G401 (cell line): Measurements from ENCODE around the gene KLHDC7B. TPM values are rescaled to one million over a fixed set of nuclear protein-coding genes. Genes with fewer than 3 reads are reported as not detected.

Experiments
- total RNA-seq: library from RNA; depleted of rRNA; stranded (reverse); fragments of >200 nt; shearing (Covaris generic); gene quantifications from 2 replicates; pipeline ENCODE4 v1.2.3, GENCODE V29; 2014; rRNA removed

Gene KLHDC7B
- total RNA-seq, 1 experiment from 2014 or later: not detected

Other genes starting within 250 kb of the KLHDC7B start
- gene PLXNB2, start 238.3 kb upstream of the KLHDC7B start, total RNA-seq: 93.4 and 100 TPM in 2 replicates
- 0.37 and 1.0 TPM in 2 replicates for gene DENND6B, start 218.9 kb upstream of the KLHDC7B start, total RNA-seq
- 76.9 and 77.8 TPM in 2 replicates for gene PPP6R2, start 202.6 kb upstream of the KLHDC7B start, total RNA-seq
- gene SBF1, start 70.9 kb upstream of the KLHDC7B start, total RNA-seq: 61.5 and 86.1 TPM in 2 replicates
- gene ADM2, start 64.4 kb upstream of the KLHDC7B start, total RNA-seq: not detected in 2 replicates
- 1.9 TPM in 1 of 2 replicates, not detected in the other for gene MIOX, start 59.0 kb upstream of the KLHDC7B start, total RNA-seq
- 40.6 and 45.7 TPM in 2 replicates for gene LMF2, start 38.2 kb upstream of the KLHDC7B start, total RNA-seq
- 80.3 and 81.2 TPM in 2 replicates for gene NCAPH2, start 37.7 kb upstream of the KLHDC7B start, total RNA-seq
- 4.9 and 6.8 TPM in 2 replicates for gene SCO2, start 20.3 kb upstream of the KLHDC7B start, total RNA-seq
- 3.1 and 4.4 TPM in 2 replicates for gene TYMP, start 15.9 kb upstream of the KLHDC7B start, total RNA-seq
- gene SYCE3, start 17.0 kb downstream of the KLHDC7B start, total RNA-seq: not detected in 2 replicates
- 3.4 and 5.8 TPM in 2 replicates for gene CPT1B, start 32.5 kb downstream of the KLHDC7B start, total RNA-seq
- gene CHKB, start 37.0 kb downstream of the KLHDC7B start, total RNA-seq: 34.8 and 58.6 TPM in 2 replicates
- gene MAPK8IP2, start 54.9 kb downstream of the KLHDC7B start, total RNA-seq: 28.3 and 39.8 TPM in 2 replicates
- 19.4 and 24.1 TPM in 2 replicates for gene ARSA, start 82.3 kb downstream of the KLHDC7B start, total RNA-seq
- gene SHANK3, start 126.9 kb downstream of the KLHDC7B start, total RNA-seq: 3.6 and 5.0 TPM in 2 replicates
- not detected in 2 replicates for gene ACR, start 192.3 kb downstream of the KLHDC7B start, total RNA-seq
- gene RABL2B, start 237.7 kb downstream of the KLHDC7B start, total RNA-seq: 21.1 and 24.8 TPM in 2 replicates